Measurements from ENCODE around the gene SLC16A8.
A peak's percentile ranks its signal among the peaks of the same experiment; 100 is the strongest.

DNA sequence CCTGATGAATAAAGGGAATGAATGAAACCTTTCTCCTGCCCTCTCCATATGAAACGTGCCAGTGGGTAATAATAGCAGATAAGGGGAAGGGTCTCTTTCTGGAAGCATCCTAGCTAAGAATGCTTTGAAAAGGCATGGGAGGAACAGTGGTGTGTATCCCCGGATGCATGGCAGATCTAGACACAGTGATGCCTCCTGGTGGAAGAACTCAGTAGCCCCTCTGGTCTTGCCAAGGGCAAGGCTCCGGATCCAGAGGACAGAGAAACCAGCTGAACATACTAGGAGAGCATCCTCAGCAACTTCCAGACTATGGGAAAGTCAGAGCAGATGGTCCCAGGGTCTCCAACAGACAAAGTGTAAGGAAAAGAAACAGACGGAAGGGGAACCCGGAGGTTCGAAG is 20.1 kb upstream of the SLC16A8 start:
- TF ChIP-seq, protein P1, sequence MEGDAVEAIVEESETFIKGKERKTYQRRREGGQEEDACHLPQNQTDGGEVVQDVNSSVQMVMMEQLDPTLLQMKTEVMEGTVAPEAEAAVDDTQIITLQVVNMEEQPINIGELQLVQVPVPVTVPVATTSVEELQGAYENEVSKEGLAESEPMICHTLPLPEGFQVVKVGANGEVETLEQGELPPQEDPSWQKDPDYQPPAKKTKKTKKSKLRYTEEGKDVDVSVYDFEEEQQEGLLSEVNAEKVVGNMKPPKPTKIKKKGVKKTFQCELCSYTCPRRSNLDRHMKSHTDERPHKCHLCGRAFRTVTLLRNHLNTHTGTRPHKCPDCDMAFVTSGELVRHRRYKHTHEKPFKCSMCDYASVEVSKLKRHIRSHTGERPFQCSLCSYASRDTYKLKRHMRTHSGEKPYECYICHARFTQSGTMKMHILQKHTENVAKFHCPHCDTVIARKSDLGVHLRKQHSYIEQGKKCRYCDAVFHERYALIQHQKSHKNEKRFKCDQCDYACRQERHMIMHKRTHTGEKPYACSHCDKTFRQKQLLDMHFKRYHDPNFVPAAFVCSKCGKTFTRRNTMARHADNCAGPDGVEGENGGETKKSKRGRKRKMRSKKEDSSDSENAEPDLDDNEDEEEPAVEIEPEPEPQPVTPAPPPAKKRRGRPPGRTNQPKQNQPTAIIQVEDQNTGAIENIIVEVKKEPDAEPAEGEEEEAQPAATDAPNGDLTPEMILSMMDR (IDR thresholded peaks at IDR 0.05 in 2 of 3, conservative IDR thresholded peaks at IDR 0.05 in 1 of 3; ENCODE audit: borderline replicate concordance in 1 of 3, insufficient read depth in 1 of 3, low read depth in 2 of 3, low read length in 2 of 3): peak; percentile 42 to 66 (median 64); a peak in 5 of 6 replicates
- no peak for TF ChIP-seq POLR2A (IDR thresholded peaks at IDR 0.05; ENCODE audit: borderline replicate concordance, extremely low read depth, insufficient read depth, insufficient read length)
- no peak for TF ChIP-seq ZNF274 (IDR thresholded peaks at IDR 0.05; ENCODE audit: low read depth, low read length)
- TF ChIP-seq ELF1 (IDR thresholded peaks at IDR 0.05; ENCODE audit: borderline replicate concordance, low read depth): no peak
- TF ChIP-seq EZH2 (IDR thresholded peaks at IDR 0.05): no peak
- TF ChIP-seq TCF7L2 (IDR thresholded peaks at IDR 0.05; ENCODE audit: borderline replicate concordance, extremely low read depth, insufficient read depth, insufficient read length): no peak
- TF ChIP-seq, protein P2, sequence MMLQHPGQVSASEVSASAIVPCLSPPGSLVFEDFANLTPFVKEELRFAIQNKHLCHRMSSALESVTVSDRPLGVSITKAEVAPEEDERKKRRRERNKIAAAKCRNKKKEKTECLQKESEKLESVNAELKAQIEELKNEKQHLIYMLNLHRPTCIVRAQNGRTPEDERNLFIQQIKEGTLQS (IDR thresholded peaks at IDR 0.05): no peak
- no peak for TF ChIP-seq POLR2AphosphoS5 (IDR thresholded peaks at IDR 0.05; ENCODE audit: low read depth, low read length)
- TF ChIP-seq EZH2phosphoT487 (IDR thresholded peaks at IDR 0.05; ENCODE audit: borderline replicate concordance): no peak
- no peak for TF ChIP-seq CEBPB (IDR thresholded peaks at IDR 0.05; ENCODE audit: low read depth)

Data from HCT116 (cell line).